B cell (primary cell): Measurements from ENCODE around the gene WDR54.
"Not testable (repeated sequence)": the region's sequence is repeated elsewhere in the genome, so short reads cannot be mapped to it uniquely, and the experiment has no call there.

Experiments
- EZH2 ChIP-seq: IDR thresholded peaks from 2 replicates; pipeline ENCODE4 v1.6.1; 2012; ENCODE audit warnings: borderline replicate concordance, low read depth, mild to moderate bottlenecking, moderate library complexity, low read length; ENCODE audit not compliant: insufficient read depth, poor library complexity, severe bottlenecking
- TF ChIP-seq, protein P1 (sequence below): fragments of 200-600 bp; IDR thresholded peaks from one replicate; pipeline ENCODE4 v1.8.0; 2022; ENCODE audit warnings: antibody characterized with exemption, mild to moderate bottlenecking

DNA sequence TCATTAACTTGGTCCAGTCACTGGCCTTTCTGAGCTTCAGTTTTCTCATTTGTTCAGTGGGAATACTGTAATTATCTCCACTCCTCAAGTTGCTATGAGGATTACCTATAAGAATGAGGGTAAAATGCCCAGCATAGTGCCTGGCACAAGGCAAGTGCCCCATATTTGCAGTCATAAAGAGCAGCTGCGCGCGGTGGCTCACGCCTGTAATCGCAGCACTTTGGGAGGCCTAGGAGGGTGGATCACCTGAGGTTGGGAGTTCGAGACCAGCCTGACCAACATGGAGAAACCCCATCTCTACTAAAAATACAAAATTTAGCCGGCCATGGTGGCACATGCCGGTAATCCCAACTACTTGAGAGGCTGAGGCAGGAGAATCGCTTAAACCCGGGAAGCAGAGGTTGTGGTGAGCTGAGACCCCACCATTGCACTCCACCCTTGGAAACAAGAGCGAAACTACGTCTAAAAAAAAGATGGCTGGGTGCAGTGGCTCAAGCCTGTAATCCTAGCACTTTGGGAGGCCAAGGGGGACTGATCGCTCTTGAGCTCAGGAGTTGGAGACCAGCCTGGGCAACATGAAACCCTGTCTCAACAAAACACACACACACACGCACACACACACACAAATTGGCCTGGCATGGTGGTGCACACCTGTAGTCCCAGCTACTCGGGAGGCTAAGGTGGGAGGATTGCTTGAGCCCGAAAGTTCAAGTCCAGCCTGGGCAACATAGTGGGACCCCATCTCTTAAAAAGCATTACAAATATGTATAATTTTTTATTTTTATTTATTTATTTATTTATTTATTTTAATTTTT is 21.2 kb downstream of the WDR54 start:
- TF ChIP-seq EZH2: not testable (repeated sequence)
- TF ChIP-seq, protein P1, sequence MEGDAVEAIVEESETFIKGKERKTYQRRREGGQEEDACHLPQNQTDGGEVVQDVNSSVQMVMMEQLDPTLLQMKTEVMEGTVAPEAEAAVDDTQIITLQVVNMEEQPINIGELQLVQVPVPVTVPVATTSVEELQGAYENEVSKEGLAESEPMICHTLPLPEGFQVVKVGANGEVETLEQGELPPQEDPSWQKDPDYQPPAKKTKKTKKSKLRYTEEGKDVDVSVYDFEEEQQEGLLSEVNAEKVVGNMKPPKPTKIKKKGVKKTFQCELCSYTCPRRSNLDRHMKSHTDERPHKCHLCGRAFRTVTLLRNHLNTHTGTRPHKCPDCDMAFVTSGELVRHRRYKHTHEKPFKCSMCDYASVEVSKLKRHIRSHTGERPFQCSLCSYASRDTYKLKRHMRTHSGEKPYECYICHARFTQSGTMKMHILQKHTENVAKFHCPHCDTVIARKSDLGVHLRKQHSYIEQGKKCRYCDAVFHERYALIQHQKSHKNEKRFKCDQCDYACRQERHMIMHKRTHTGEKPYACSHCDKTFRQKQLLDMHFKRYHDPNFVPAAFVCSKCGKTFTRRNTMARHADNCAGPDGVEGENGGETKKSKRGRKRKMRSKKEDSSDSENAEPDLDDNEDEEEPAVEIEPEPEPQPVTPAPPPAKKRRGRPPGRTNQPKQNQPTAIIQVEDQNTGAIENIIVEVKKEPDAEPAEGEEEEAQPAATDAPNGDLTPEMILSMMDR: not testable (repeated sequence)
